Measurements from ENCODE around the gene CNTNAP2. TPM values are rescaled to one million over a fixed set of nuclear protein-coding genes. Genes with fewer than 3 reads are reported as not detected.

CNTNAP2 gene
- total RNA-seq, 4 donors from 2014 or later, result 0.42 to 0.71 TPM; not detected in 2

- no peak for DNase-seq (ENCODE audit: low spot score in 2 of 2)
- H3K4me3 ChIP-seq (ENCODE audit: low read depth, poor library complexity, severe bottlenecking), result no peak overlapping the region
- whole genome bisulfite sequencing, 2 donors, result 28 to 36% methylated on average over 2 of the region's 2 CpGs
- no peak for TF ChIP-seq CTCF (IDR thresholded peaks at IDR 0.05)
- intact Hi-C loops (cut with DNase I; ENCODE audit: low total_unique reads), result no loop called here
Measured at GRCh38 chr7:148304083-148304335, 2187.4 kb downstream of the CNTNAP2 start.

- intact Hi-C loops (cut with DNase I; ENCODE audit: low total_unique reads), result no loop called here
- no peak for TF ChIP-seq CTCF (IDR thresholded peaks at IDR 0.05)
- no peak for TF ChIP-seq POLR2A (IDR thresholded peaks at IDR 0.05)
- no peak for DNase-seq (ENCODE audit: low spot score in 2 of 2)
- 19 to 26% methylated on average over 1 of the region's 1 CpG for WGBS, 2 donors
- H3K4me3 ChIP-seq (ENCODE audit: low read depth, poor library complexity, severe bottlenecking), result no peak overlapping the region
Measured at GRCh38 chr7:148304456-148304855, 2187.9 kb downstream of the CNTNAP2 start.

- DNase-seq (ENCODE audit: low spot score in 2 of 2), result no peak
- WGBS, 2 donors, result 56 to 71% methylated on average over 4 of the region's 4 CpGs
- intact Hi-C loops (cut with DNase I; ENCODE audit: low total_unique reads), result no loop called here
- H3K4me3 ChIP-seq (ENCODE audit: low read depth, poor library complexity, severe bottlenecking), result no peak overlapping the region
- TF ChIP-seq CTCF (IDR thresholded peaks at IDR 0.05) (no peak), POLR2A (IDR thresholded peaks at IDR 0.05) (no peak)
Measured at GRCh38 chr7:148306759-148307158, 2190.2 kb downstream of the CNTNAP2 start.

- intact Hi-C loops (cut with DNase I; ENCODE audit: low total_unique reads), result no loop called here
- WGBS, 2 donors, result 71 to 76% methylated on average over 9 of the region's 9 CpGs
- TF ChIP-seq POLR2A (IDR thresholded peaks at IDR 0.05) (no peak), CTCF (IDR thresholded peaks at IDR 0.05) (no peak)
- no peak overlapping the region for H3K4me3 ChIP-seq (ENCODE audit: low read depth, poor library complexity, severe bottlenecking)
- DNase-seq (ENCODE audit: low spot score in 2 of 2), result no peak
Measured at GRCh38 chr7:148318102-148318811, 2201.7 kb downstream of the CNTNAP2 start.

- WGBS, 2 donors, result 74% methylated on average over 2 of the region's 2 CpGs
- intact Hi-C loops (cut with DNase I; ENCODE audit: low total_unique reads), result no loop called here
- TF ChIP-seq CTCF (IDR thresholded peaks at IDR 0.05) (no peak), POLR2A (IDR thresholded peaks at IDR 0.05) (no peak)
- H3K4me3 ChIP-seq (ENCODE audit: low read depth, poor library complexity, severe bottlenecking), result no peak overlapping the region
- DNase-seq (ENCODE audit: low spot score in 2 of 2), result no peak
Measured at GRCh38 chr7:148318838-148319237, 2202.2 kb downstream of the CNTNAP2 start.

GRCh38 chr7:148319316-148319808, 2202.8 kb downstream of the CNTNAP2 start:
- H3K4me3 ChIP-seq (ENCODE audit: low read depth, poor library complexity, severe bottlenecking), result no peak overlapping the region
- 80 to 87% methylated on average over 6 of the region's 6 CpGs for WGBS, 2 donors
- no peak for TF ChIP-seq CTCF (IDR thresholded peaks at IDR 0.05)
- no peak for TF ChIP-seq POLR2A (IDR thresholded peaks at IDR 0.05)
- no peak for DNase-seq (ENCODE audit: low spot score in 2 of 2)
- intact Hi-C loops (cut with DNase I; ENCODE audit: low total_unique reads), result no loop called here

Data from lower leg skin (tissue), 4 donors.